Measurements from ENCODE around the gene CEP85.

DNA sequence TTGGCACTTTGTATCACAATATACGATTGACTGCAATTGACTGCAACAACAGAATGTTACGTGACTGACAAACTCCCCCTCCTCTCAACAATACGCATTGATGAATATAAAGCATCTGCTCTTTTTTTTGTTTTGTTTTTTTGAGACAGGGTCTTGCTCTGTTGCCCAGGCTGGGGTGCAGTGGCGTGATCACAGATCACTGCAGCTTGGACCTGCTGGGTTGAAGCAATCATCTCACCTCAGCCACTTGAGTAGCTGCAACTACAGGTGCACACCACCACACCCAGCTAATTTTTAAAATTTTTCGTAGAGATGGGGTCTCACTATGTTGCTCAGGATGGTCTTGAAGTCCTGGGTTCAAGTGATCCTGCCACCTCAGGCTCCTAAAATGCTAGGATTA lies 21.3 kb upstream of the CEP85 start:
- TF ChIP-seq, protein P1, sequence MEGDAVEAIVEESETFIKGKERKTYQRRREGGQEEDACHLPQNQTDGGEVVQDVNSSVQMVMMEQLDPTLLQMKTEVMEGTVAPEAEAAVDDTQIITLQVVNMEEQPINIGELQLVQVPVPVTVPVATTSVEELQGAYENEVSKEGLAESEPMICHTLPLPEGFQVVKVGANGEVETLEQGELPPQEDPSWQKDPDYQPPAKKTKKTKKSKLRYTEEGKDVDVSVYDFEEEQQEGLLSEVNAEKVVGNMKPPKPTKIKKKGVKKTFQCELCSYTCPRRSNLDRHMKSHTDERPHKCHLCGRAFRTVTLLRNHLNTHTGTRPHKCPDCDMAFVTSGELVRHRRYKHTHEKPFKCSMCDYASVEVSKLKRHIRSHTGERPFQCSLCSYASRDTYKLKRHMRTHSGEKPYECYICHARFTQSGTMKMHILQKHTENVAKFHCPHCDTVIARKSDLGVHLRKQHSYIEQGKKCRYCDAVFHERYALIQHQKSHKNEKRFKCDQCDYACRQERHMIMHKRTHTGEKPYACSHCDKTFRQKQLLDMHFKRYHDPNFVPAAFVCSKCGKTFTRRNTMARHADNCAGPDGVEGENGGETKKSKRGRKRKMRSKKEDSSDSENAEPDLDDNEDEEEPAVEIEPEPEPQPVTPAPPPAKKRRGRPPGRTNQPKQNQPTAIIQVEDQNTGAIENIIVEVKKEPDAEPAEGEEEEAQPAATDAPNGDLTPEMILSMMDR (IDR thresholded peaks at IDR 0.05), result no peak
- no peak for TF ChIP-seq POLR2A (IDR thresholded peaks at IDR 0.05)

All from esophagus squamous epithelium (tissue), 4 donors.